ENCODE results near the gene RELN. TPM values are rescaled to one million over a fixed set of nuclear protein-coding genes. Genes with fewer than 3 reads are reported as not detected.

Gene RELN
- total RNA-seq, 2 donors from 2014 or later, result 2.6 to 3.0 TPM

DNA sequence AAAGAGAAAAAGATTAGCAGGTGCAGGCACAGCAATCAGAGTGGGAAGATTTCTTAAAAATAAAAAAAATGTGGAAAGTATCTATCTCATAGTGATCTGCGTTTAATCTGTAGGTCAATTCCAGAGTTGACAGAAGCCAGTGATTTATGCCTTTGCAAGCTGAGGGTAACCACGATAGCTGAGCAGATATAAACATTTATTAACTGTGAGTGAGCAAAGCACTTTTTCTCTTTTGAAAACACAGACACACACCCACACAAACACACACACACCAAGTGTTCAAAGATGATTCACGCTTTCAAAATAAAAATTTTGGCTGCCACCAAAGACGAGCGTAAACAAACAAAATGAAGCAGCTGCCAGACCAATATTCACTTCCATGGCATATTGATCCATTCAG lies 300.2 kb downstream of the RELN start:
- intact Hi-C loops (cut with DNase I), result no loop called here
- TF ChIP-seq, protein P1, sequence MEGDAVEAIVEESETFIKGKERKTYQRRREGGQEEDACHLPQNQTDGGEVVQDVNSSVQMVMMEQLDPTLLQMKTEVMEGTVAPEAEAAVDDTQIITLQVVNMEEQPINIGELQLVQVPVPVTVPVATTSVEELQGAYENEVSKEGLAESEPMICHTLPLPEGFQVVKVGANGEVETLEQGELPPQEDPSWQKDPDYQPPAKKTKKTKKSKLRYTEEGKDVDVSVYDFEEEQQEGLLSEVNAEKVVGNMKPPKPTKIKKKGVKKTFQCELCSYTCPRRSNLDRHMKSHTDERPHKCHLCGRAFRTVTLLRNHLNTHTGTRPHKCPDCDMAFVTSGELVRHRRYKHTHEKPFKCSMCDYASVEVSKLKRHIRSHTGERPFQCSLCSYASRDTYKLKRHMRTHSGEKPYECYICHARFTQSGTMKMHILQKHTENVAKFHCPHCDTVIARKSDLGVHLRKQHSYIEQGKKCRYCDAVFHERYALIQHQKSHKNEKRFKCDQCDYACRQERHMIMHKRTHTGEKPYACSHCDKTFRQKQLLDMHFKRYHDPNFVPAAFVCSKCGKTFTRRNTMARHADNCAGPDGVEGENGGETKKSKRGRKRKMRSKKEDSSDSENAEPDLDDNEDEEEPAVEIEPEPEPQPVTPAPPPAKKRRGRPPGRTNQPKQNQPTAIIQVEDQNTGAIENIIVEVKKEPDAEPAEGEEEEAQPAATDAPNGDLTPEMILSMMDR (IDR thresholded peaks at IDR 0.05), result no peak
- TF ChIP-seq POLR2AphosphoS5 (IDR thresholded peaks at IDR 0.05) (no peak), POLR2A (IDR thresholded peaks at IDR 0.05) (no peak)
- Histone ChIP-seq H3K9me3 (no peaks in the 10 kb centered on the region), H3K36me3 (no peaks in the 10 kb centered on the region), H3K27ac (no peak overlapping the region), H3K27me3 (replicated peaks; ENCODE audit: insufficient read depth) (no peaks in the 10 kb centered on the region), H3K4me1 (replicated peaks) (no peaks in the 10 kb centered on the region), H3K4me3 (no peak overlapping the region)
- WGBS, result 39% methylated on average over 5 of the region's 5 CpGs
- DNase-seq (ENCODE audit: low spot score), result no peak

DNA sequence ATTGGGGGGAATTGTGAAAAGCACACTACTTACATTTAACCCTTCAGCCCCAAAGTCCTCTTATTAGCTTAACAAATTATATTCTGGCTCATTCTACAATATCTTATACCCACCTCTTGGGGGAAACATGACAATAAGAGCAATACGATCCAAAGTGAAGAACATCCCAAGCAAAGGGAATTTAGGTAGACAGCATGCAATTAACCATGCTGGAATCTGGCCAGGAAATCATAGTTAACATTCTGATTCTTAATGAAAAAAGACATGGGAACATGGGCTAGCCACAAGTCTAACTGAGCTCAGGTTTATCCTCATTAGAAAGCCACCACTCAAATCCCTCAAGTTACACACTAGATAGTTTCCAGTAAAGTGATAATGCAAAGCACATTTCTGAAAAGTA lies 301.5 kb downstream of the RELN start:
- Histone ChIP-seq H3K27me3 (replicated peaks; ENCODE audit: insufficient read depth) (no peaks in the 10 kb centered on the region), H3K36me3 (no peaks in the 10 kb centered on the region), H3K27ac (no peak overlapping the region), H3K4me1 (replicated peaks) (no peaks in the 10 kb centered on the region), H3K9me3 (no peaks in the 10 kb centered on the region), H3K4me3 (no peak overlapping the region)
- DNase-seq (ENCODE audit: low spot score), result no peak
- 81% methylated on average over 1 of the region's 1 CpG for WGBS
- intact Hi-C loops (cut with DNase I), result no loop called here
- no peak for TF ChIP-seq POLR2AphosphoS5 (IDR thresholded peaks at IDR 0.05)
- TF ChIP-seq, protein P1 (IDR thresholded peaks at IDR 0.05), result no peak
- no peak for TF ChIP-seq POLR2A (IDR thresholded peaks at IDR 0.05)

DNA sequence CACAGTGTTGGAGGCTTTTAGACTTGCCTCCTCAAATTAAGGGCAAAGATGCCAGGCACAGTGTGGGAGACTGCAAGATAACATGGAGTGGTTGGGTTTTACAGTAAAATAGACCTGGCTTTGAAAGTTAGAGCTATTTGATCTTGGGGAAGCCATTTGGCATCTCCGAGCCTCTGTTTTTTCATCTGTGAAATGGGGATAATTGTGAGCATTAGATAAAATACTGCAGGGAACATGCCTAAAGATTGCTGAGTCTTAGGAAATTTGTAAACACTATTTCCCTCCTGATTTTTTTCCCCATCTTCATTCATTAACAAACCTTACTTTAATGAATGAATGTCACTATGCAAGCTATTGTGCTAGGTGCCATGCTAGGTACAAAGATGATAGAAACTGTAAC lies 302.2 kb downstream of the RELN start:
- TF ChIP-seq POLR2AphosphoS5 (IDR thresholded peaks at IDR 0.05), result no peak
- no peak for TF ChIP-seq POLR2A (IDR thresholded peaks at IDR 0.05)
- TF ChIP-seq, protein P1 (IDR thresholded peaks at IDR 0.05), result no peak
- Histone ChIP-seq H3K36me3 (no peaks in the 10 kb centered on the region), H3K27me3 (replicated peaks; ENCODE audit: insufficient read depth) (no peaks in the 10 kb centered on the region), H3K4me3 (no peak overlapping the region), H3K4me1 (replicated peaks) (no peaks in the 10 kb centered on the region), H3K9me3 (no peaks in the 10 kb centered on the region), H3K27ac (no peak overlapping the region)
- 100% methylated on average over 1 of the region's 1 CpG for WGBS
- intact Hi-C loops (cut with DNase I), result no loop called here
- no peak for DNase-seq (ENCODE audit: low spot score)

DNA sequence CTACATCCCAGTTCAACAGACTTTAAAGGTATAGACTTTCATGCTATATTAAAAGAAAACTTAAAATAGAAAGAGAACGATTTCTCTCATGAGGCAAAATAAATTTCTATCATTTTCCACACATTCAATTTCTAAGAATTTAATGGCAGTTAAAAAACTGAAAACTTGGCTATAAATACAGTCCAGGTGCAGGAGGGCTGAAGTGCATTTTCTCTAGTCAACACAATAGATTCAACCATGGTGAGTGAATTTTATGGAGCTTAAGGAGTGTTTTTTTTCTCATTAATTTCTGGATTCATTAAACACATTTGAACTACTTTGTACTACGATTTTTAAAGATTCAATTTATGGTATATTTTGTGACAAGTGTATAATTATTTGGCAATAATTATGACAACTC lies 302.7 kb downstream of the RELN start:
- Histone ChIP-seq H3K4me3 (no peak overlapping the region), H3K36me3 (no peaks in the 10 kb centered on the region), H3K27ac (no peak overlapping the region), H3K4me1 (replicated peaks) (no peaks in the 10 kb centered on the region), H3K27me3 (replicated peaks; ENCODE audit: insufficient read depth) (no peaks in the 10 kb centered on the region), H3K9me3 (no peaks in the 10 kb centered on the region)
- 55% methylated on average over 2 of the region's 2 CpGs for WGBS
- intact Hi-C loops (cut with DNase I), result no loop called here
- no peak for TF ChIP-seq POLR2AphosphoS5 (IDR thresholded peaks at IDR 0.05)
- no peak for DNase-seq (ENCODE audit: low spot score)

DNA sequence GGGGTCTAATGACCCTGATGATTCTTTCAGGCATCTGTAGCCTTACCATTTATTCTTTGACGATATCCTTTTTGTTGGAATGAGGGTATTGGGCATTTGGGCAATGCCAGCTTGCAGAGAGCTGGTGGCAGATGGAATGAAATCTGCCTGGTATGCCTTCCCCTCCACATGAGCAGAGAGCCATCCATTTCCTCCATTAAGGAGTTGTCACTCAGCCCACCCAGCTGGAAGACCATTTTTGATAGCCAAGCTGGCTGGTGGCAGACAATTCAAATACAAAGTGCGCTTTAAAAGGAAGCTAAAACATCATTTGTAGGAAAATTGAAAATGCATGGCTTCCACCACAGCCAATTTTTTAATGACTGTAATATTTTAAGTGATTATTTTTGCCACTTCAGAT lies 303.4 kb downstream of the RELN start:
- DNase-seq (ENCODE audit: low spot score), result no peak
- no peaks in the 10 kb centered on the region for H3K27me3 ChIP-seq (replicated peaks; ENCODE audit: insufficient read depth)
- H3K4me1 ChIP-seq (replicated peaks), result no peaks in the 10 kb centered on the region
- no peak for TF ChIP-seq POLR2A (IDR thresholded peaks at IDR 0.05)
- TF ChIP-seq, protein P1 (IDR thresholded peaks at IDR 0.05), result no peak
- no peak for TF ChIP-seq POLR2AphosphoS5 (IDR thresholded peaks at IDR 0.05)
- no peaks in the 10 kb centered on the region for H3K36me3 ChIP-seq
- 85% methylated on average over 2 of the region's 2 CpGs for WGBS
- no peak overlapping the region for H3K4me3 ChIP-seq
- no peaks in the 10 kb centered on the region for H3K9me3 ChIP-seq
- H3K27ac ChIP-seq, result no peak overlapping the region
- intact Hi-C loops (cut with DNase I), result no loop called here
